Measurements from ENCODE around the gene RABEP2.
"Not testable (repeated sequence)": the region's sequence is repeated elsewhere in the genome, so short reads cannot be mapped to it uniquely, and the experiment has no call there.

Gene RABEP2

DNA sequence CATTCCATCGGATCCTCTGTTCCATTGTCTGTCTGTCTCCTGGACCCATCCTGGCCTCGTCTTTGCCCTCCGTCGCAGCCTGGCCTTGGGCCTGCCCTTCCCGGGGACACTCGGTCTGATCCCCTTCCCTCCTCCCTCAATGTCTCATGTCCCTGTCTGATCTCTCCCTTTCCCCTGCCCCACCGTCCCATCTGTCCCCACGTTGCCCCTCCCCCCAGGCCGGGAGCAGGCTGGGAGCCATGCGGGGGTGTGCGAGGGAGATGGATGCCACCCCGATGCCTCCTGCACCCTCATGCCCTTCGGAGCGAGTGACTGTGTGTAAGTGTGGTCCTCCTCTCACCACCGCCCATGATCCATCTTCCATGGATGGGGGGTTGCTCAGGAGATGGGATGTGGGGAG lies 52.1 kb downstream of the RABEP2 start:
- Mint-ChIP-seq H3K27ac (no peak overlapping the region), H3K36me3 (ENCODE audit: low read depth) (peaks cover 34% of the 10 kb centered on the region), H3K27me3 (ENCODE audit: low read depth, poor library complexity) (peaks cover 4% of the 10 kb centered on the region), H3K4me1 (peaks cover 27% of the 10 kb centered on the region), H3K4me3 (no peak overlapping the region), H3K9me3 (no peaks in the 10 kb centered on the region)
- no peak for DNase-seq
- TF ChIP-seq, protein P1, sequence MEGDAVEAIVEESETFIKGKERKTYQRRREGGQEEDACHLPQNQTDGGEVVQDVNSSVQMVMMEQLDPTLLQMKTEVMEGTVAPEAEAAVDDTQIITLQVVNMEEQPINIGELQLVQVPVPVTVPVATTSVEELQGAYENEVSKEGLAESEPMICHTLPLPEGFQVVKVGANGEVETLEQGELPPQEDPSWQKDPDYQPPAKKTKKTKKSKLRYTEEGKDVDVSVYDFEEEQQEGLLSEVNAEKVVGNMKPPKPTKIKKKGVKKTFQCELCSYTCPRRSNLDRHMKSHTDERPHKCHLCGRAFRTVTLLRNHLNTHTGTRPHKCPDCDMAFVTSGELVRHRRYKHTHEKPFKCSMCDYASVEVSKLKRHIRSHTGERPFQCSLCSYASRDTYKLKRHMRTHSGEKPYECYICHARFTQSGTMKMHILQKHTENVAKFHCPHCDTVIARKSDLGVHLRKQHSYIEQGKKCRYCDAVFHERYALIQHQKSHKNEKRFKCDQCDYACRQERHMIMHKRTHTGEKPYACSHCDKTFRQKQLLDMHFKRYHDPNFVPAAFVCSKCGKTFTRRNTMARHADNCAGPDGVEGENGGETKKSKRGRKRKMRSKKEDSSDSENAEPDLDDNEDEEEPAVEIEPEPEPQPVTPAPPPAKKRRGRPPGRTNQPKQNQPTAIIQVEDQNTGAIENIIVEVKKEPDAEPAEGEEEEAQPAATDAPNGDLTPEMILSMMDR (IDR thresholded peaks at IDR 0.05): no peak

DNA sequence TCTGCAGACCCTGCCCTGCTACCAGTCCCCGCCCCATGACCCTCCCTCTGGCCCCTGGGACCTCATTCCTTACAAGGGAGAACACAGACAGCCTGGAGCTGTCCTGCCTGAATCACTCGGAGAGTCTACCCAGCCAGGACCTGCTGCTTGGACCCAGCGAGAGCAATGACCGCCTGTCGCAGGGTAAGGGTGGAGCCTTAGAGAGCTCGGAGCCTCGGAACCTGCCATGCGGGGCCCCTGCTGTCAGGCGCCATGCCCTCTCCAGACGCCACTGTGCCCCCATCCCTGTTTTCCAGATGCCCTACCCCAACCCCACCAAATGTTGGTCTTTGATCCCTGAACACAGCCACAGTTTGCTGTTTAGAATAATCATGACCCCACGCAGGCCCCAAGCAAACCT lies 55.8 kb downstream of the RABEP2 start:
- TF ChIP-seq, protein P1 (IDR thresholded peaks at IDR 0.05): no peak
- H3K27ac Mint-ChIP-seq: no peak overlapping the region
- H3K27me3 Mint-ChIP-seq (ENCODE audit: low read depth, poor library complexity): peaks cover 6% of the 10 kb centered on the region
- peaks cover 36% of the 10 kb centered on the region for H3K36me3 Mint-ChIP-seq (ENCODE audit: low read depth)
- H3K4me1 Mint-ChIP-seq: peaks cover 27% of the 10 kb centered on the region
- no peak overlapping the region for H3K4me3 Mint-ChIP-seq
- no peaks in the 10 kb centered on the region for H3K9me3 Mint-ChIP-seq
- DNase-seq: no peak

DNA sequence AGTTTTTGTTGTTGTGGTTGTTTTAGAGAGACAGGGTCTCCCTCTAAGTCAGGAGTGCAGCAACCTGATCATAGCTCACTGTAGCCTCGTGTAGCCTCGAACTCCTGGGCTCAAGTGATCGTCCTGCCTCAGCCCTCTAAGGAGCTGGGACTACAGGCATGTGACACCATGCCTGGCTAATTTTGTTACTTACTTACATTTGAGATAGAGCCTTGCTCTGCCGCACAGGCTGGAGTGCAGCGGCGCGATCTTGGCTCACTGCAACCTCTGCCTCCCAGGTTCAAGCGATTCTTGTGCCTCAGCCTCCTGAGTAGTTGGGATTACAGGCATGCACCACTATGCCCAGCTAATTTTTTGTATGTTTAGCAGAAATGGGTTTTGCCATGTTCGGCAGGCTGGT lies 57.4 kb downstream of the RABEP2 start:
- Mint-ChIP-seq H3K4me1 (peaks cover 36% of the 10 kb centered on the region), H3K36me3 (ENCODE audit: low read depth) (peaks cover 32% of the 10 kb centered on the region)
- not testable (repeated sequence) for H3K27me3 Mint-ChIP-seq (ENCODE audit: low read depth, poor library complexity); H3K27ac Mint-ChIP-seq; H3K4me3 Mint-ChIP-seq; H3K9me3 Mint-ChIP-seq; DNase-seq

DNA sequence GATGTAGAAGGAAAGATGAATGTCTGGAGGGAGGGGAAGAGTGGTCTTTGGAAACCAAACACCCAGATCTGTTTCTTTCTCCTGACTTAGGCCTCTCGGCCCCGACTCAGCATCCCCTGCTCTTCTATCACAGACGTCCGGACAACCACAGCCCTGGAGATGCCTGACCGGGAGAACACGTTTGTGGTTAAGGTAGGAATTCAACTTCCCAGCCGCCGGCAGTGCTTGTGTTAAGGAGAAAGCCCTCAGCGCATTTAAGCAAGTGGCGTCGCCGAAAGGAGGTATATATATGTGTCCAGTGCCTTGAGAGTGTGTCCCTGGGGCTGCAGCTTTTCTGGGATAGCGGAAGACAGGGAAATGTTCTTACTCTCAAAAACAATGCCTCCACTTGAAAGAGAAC lies 57.8 kb downstream of the RABEP2 start:
- peaks cover 32% of the 10 kb centered on the region for H3K36me3 Mint-ChIP-seq (ENCODE audit: low read depth)
- DNase-seq: no peak
- H3K27me3 Mint-ChIP-seq (ENCODE audit: low read depth, poor library complexity): peaks cover 6% of the 10 kb centered on the region
- H3K27ac Mint-ChIP-seq: peak overlapping the region; percentile 89
- peaks cover 36% of the 10 kb centered on the region for H3K4me1 Mint-ChIP-seq
- no peaks in the 10 kb centered on the region for H3K9me3 Mint-ChIP-seq
- TF ChIP-seq, protein P1 (IDR thresholded peaks at IDR 0.05): no peak
- H3K4me3 Mint-ChIP-seq: no peak overlapping the region

DNA sequence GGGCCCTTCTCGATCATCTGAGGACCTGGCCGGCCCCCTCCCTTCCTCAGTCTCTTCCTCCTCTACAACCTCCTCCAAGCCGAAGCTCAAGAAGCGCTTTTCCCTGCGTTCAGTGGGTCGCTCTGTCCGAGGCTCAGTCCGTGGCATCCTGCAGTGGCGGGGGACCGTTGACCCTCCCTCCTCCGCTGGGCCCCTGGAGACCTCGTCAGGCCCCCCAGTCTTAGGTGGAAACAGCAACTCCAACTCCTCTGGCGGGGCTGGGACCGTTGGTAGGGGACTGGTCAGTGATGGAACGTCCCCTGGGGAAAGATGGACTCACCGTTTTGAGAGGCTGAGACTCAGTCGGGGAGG lies 58.6 kb downstream of the RABEP2 start:
- TF ChIP-seq, protein P1 (IDR thresholded peaks at IDR 0.05): no peak

DNA sequence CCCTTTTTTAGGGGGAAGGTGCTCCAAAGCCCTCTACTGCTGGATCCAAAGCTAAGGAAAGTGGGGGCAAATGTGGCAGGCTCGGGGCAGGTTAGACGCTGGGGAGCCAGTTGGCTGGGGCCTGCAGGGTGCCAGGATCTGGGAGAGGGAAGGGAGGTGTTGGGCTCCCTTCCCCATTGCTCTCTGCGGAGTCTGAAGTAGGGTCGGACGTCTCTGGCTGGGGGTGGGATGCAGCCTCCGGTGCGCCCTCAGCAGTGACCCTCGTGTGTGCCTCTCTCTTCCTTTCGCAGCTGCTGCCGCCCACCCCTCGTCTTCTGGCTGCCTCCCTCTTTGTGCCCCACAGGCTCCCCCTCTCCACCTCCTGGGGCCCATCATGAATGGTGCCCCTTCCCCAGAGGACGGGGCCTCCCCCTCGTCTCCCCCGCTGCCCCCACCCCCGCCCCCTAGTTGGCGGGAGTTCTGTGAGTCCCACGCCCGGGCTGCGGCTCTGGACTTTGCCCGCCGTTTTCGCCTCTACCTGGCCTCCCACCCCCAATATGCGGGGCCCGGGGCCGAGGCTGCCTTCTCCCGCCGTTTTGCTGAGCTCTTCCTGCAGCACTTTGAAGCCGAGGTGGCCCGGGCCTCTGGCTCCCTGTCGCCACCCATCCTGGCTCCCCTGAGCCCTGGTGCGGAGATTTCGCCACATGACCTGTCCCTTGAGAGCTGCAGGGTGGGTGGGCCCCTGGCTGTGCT lies 59.1 kb downstream of the RABEP2 start:
- TF ChIP-seq, protein P1 (IDR thresholded peaks at IDR 0.05): no peak
- Mint-ChIP-seq H3K27ac (peak overlapping the region; percentile 95), H3K27me3 (ENCODE audit: low read depth, poor library complexity) (peaks cover 6% of the 10 kb centered on the region), H3K9me3 (no peaks in the 10 kb centered on the region), H3K4me3 (peak overlapping the region; percentile 97), H3K36me3 (ENCODE audit: low read depth) (peaks cover 36% of the 10 kb centered on the region), H3K4me1 (peaks cover 36% of the 10 kb centered on the region)
- no peak for DNase-seq

More for the DNA sequence above, 58.6 kb downstream of the RABEP2 start:
- H3K4me1 Mint-ChIP-seq: peaks cover 36% of the 10 kb centered on the region
- DNase-seq: no peak
- no peaks in the 10 kb centered on the region for H3K9me3 Mint-ChIP-seq
- H3K4me3 Mint-ChIP-seq: peak overlapping the region; percentile 36
- H3K27me3 Mint-ChIP-seq (ENCODE audit: low read depth, poor library complexity): peaks cover 6% of the 10 kb centered on the region
- H3K27ac Mint-ChIP-seq: peak overlapping the region; percentile 32
- peaks cover 36% of the 10 kb centered on the region for H3K36me3 Mint-ChIP-seq (ENCODE audit: low read depth)

Measured in nephron progenitor cell (in vitro differentiated cells).